IPS-11a (cell line): ENCODE data around the gene DYNC2H1.

Source experiments
- H3K4me3 ChIP-seq: one replicate; pipeline ENCODE4 v1.5.1; 2013; ENCODE audit warnings: low read depth, low read length, control low read depth

DYNC2H1 gene

DNA sequence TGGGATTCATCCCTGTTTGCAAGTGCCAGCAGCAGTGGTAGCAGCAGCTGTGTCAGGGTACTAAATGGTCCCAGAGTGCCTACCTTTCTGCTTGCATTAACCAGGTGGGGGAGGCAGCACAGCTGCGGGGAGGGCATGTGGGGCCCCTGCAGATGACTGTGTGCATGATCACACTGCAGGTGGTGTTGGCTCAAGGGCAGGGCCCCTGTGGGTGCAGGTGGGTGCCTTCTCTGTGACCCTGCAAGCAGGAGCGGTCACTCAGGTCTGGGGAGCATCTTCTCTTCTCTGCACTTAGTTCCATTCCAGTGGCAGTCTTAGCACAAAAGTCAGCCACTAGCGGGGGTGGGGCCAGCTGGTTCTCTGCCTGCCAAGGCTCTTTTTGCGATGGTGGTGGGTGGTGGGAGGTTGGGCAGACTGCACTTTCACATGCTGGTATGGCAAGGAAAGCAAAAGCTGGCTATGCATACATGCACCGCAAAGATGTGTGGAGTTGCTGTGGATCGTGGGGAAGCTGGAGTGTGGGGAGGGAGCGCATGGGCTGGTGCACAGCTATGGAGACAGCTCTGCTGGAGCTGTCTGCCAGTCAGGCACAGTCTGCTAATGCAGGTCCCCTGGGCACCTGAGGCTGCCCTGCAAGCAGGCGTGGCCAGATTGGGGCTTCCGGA, 157.1 kb downstream of the DYNC2H1 start:
- no peak overlapping the region for H3K4me3 ChIP-seq

DNA sequence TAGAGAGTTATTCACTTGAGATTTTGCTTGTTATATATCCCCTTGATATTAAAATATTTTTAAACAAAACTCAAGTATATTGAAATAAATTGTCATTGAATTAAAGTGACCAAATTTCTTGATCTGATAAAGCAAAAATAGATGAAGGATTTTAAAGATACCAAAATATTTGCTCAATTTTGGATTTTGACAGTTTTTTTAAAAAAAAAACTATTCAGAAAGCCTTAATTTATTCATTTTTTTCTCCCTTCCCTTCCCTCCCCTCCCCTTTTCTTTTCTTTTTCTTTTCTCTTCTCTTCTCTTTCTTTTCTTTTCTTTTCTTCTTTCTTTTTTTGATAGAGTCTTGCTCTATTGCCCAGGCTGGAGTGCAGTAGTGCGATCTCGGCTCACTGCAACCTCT, 163.7 kb downstream of the DYNC2H1 start:
- H3K4me3 ChIP-seq = no peak overlapping the region

DNA sequence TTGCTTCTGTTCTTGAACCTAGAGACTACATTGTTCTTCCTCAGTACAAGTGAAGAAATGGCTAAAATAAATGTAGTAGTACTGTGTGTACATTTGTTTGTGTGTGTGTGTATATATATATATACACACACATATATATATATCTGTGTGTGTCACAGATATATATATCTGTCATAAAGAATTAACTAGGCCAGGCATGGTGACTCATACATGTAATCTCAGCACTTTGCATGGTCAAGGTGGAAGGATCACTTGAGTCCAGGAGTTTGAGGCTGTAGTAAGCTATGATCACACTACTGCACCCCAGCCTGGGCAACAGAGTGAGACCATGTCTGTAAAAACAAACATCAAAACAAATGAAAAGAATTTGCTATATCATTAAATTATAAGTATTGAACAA, 164.8 kb downstream of the DYNC2H1 start:
- H3K4me3 ChIP-seq = no peak overlapping the region

DNA sequence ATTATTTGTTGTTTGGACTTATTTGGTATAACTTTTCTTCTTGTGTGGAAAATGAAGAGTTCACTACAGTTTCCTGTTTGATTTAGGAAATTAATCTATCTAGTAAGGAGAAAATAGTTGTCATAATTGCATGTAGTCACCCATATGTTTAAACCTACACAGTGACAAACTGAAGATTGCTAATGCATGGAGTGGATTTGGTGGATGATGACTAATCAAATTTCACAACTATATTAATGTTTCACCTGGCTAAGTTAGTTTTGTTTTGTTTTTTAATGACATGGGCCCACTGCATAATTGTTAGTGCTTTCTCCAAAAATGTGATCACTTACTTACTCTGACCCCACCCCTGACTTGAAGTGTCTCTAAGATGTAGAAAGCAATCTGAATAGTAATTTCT, 170.6 kb downstream of the DYNC2H1 start:
- no peak overlapping the region for H3K4me3 ChIP-seq

DNA sequence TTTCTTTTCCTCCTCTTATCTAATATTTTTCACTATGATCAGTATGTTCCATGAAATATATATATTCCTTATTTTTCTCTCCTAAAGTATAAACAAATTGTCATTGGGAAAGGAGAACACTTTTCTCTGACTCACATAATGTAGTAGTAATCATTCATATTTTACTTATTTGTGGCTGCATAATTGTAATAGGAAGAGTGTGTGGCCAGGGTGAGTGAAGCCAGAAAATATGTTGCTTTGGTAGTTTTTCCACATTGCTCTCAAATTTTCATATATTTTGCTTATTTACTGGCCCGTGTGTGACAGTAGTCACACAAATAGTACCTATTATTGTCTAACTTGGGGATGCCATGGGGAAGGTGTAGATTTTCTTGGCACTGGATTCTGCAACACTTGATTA, 172.1 kb downstream of the DYNC2H1 start:
- no peak overlapping the region for H3K4me3 ChIP-seq

DNA sequence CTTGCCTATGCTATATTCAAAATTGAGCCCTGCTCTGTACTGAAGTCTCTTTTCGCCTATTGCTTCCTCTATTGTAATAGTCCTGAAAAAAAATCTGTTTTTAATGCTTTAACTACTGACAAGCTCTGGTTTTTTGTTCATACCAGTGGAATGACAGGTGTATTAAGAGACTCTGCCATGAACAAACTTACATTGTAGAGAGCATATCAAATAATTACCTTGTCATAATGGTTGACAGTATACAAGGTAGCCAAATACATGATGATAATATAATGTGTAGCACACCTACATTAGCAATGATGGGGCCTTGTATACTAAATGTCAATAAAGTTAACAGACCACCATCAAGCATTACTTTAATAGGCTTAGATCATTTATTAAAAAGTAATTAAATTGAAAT, 175.0 kb downstream of the DYNC2H1 start:
- no peak overlapping the region for H3K4me3 ChIP-seq

DNA sequence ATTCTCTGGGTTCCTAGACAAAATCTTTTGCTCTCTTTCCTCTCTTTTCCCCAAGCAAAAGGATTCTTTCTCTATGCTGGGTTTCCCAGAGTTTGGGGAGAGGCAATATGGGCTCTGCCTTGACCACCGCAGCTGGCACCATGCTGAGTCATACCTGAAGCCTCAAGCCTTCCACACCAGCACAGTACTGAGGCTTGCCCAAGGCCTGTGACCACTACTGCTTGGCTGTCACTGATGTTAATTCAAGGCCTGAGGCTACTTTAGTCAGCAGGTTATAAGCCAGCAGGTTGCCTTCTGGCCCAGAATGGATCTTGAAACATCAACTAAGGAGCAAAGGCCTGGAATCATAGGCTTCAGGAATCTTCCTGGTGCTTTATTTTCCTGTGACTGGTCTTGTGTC, 185.3 kb downstream of the DYNC2H1 start:
- no peak overlapping the region for H3K4me3 ChIP-seq

DNA sequence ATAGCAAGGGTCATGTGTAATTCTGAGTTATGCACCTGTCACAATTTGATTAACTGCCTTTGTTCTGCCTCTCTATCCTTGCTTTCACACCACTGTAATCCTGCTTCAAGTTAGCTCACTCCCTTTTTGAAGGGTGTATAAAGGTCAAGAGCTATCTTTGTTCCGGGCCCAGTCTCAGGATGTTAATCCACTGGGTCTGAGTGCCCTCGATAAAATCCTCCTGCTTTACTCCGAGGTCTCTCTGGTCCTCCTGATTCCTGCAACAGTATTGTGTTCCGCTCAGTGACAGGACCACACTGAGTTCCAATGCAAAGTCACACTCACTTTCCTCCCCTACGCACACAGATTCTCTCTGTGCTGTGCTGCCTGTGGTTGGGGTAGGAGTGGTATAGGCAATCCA, 186.5 kb downstream of the DYNC2H1 start:
- H3K4me3 ChIP-seq = no peak overlapping the region

DNA sequence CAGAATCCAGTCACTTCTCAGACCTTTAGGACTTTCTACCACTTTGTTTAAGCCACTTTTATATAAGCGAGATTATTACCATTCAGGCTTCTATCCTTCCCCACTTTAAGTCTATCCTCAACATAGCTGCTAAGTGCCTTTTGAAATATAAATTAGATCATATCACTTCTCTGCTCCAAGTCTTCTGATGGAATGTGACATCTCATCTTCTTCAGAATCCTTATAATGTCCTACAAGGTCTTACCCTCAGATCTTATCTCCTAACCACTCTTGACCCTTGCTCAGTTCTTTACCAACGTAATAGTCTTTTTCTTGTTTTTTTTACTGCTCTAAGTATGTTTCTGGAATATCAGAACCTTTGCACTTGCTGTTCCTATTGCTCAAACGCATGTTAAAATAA, 188.7 kb downstream of the DYNC2H1 start:
- H3K4me3 ChIP-seq = no peak overlapping the region

DNA sequence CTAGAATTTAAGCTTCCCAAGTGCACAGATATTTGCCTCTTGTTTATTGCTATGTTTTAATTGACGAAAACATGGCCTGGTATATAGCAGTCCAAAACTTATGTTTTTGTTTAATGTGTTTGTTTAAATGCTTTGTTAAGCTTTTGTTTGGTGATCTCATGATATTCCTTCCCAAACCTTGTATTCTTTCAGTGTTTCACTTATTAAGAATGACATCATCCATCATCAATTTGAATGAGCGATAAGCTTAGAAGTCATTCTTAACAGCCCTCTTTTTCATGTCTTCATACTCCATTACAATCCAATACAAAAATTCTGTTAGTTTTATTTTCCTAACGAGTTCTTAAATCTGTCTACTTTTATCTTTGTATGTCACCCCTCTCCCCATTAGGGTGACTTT, 206.0 kb downstream of the DYNC2H1 start:
- no peak overlapping the region for H3K4me3 ChIP-seq

DNA sequence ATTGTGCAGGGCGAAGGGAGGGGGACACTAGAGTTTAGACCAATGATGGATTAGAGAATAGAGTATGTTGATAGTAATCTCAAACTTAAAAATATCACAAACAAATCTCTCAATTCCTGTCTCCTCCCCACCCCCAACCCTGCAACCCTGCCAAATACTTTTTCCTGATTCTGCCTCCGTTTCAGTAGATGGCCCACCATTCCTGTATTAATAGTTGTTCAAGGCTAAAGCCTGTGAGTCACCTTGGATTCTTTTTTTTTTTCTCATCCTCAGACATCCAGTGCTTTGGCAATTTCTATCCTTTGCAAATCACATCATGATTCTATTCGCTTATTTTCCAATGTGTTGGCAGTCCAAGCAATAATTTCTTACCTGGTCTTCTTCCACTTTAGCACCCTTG, 207.9 kb downstream of the DYNC2H1 start:
- no peak overlapping the region for H3K4me3 ChIP-seq

DNA sequence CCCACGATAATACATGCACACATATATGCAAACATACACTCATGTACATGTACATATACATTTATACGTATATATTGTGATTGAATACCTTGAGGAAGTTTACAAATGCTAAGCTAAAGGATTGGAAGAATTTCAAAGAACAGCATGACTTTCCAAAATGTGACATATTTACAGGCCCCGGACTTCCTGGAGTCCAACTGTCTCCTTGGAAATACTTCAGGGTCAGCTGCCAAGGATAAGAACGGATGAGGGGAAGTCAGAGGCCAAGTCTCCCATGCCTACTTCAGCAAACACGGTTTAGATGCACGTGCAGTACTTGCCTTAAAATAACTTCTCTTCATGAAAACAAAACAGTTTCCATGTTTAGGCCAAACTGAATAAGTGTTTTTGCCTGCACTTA, 213.6 kb downstream of the DYNC2H1 start:
- H3K4me3 ChIP-seq = no peak overlapping the region

DNA sequence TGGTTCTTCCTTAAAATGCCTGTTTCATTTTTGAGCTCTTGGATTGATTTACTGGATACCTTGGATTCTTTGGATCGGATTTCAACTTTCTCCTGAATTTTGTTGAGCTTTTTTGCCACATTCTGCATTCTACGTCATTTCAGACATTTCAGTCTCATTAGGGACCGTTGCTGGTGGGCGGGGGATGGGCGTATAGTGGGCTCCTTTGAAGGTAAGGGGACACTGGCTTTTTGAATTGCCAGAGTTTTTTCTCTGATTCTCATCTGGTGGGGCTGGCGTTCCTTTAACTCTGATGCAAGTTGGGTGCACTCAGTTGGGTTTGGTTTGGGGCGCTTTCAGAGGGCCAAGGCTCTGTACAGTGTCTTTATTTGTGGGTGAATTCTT, 216.5 kb downstream of the DYNC2H1 start:
- H3K4me3 ChIP-seq = no peak overlapping the region

DNA sequence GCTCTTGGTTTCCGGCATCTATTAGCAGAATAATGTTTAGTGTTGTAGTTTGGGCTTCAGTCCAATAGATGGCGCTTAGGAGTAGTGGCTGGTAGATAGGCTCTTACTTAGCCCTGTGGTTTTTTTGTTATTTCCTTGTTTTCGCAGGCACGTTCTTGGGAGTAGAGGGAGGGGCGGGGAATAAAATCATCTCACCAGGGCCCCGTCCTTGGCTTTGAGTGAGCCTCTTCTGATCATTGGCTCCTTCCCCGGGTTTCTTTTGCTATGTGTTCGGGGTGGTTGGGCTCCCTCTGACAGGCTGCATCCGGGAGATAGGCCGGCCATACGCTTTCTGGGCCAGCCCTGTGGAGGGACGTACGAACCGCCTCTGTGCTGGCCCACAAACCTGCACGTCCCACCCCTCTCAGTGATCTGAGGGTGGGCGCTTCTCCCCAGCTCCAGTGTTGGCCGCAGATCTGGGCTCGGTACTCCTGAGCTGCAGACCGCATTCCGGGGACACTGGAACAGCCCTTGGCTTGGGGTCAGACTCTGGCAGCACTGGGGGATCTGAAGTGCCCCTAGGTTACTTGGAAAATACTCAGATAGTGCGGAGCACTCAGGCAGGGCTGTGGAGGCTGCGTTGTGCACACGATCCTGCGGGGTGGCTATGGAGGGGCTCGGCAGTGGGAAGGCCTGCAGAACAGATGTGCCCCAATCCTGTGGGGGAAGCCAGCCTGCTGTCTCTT, 217.0 kb downstream of the DYNC2H1 start:
- H3K4me3 ChIP-seq = no peak overlapping the region

DNA sequence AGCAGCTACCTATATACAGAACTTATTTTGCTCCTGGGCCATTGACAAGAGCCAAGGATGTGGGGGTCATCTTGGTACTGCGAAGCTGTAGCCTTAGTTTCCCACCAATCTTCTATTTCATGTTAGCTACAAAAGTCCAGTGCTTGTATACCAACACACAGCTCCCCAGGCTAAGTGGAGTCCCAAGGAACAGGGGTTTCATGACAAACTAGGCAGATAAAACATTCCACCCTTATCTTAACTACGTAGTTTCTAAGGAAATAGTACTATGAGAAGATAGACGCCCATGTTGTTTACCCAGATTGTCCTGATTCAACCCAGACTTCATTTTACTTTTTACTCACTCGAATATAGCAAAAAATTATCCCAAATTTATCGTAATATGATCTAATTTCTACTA, 218.5 kb downstream of the DYNC2H1 start:
- no peak overlapping the region for H3K4me3 ChIP-seq

DNA sequence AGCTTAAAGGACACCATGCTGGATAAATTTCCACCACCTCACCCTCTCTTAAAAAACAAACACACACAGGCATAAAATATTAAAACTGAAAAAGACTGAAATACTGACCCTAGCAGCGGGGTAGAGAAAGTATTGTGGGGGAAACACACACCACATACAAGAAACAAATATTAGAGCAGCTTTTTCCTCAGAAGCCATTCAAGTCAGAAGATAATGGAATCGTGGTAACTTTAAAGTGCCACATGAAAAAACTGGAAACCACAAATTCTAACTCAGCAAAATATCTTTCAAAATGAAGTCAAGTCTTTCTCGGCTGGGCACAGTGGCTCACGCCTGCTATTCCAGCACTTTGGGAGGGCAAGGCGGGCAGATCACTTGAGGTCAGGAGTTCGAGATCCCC, 223.2 kb downstream of the DYNC2H1 start:
- H3K4me3 ChIP-seq = no peak overlapping the region

DNA sequence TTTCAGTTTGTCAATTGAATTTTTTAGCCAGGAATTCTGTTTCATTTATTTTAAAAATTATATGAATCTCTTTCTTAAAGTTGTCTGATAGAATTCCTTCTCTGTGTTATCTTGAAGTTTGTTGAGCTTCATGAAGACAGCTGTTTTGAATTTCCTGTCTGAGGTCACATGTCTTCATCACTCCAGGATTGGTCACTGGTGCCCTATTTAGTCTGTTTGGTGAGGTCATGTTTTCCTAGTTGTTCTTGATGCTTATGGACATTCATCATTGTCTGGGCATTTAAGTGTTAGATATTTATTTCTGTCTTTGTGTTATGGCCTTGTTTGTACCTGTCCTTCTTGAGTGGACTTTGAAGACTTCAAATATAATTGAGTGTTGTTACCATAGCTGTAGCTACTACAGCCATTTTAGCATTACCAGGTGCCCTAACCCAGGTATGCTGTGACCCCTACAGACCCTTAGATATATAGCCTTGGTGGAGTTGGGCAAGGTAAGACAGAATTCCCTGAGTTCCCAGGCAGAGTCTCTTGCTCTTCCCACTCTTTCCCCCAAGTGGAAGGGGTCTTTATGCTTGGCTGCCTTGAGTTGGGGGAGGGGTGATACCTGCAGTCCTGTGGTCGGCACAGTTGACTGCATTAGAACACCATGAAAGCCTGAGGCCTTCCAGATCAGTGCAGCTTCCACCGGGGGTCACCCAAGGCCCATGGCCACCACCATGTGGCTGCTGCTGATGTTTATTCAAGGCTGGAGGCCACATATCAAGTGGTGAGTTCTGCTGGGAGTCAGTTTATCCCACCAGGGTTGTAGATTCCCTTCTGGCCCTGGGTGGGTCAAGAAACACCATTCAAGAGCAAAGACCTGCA, 229.6 kb downstream of the DYNC2H1 start:
- no peak overlapping the region for H3K4me3 ChIP-seq

DNA sequence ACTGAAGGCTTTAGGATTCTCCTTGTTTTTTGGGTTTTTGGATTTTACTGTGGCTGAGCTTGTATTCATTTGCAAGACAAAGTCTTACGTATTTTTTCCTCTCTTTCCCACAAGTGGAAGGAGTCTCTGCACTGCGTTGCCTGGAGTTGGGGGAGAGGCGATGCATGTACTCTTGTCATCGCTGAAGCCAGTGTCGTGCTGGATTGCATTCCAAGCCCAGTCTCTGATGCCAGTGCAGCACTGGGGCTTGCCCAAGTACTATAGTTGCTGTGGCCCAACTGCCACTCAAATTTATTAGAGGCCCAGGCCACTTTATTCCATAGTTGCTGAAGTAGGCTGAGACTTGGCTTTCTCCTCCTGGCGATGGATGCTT, 230.2 kb downstream of the DYNC2H1 start:
- no peak overlapping the region for H3K4me3 ChIP-seq

DNA sequence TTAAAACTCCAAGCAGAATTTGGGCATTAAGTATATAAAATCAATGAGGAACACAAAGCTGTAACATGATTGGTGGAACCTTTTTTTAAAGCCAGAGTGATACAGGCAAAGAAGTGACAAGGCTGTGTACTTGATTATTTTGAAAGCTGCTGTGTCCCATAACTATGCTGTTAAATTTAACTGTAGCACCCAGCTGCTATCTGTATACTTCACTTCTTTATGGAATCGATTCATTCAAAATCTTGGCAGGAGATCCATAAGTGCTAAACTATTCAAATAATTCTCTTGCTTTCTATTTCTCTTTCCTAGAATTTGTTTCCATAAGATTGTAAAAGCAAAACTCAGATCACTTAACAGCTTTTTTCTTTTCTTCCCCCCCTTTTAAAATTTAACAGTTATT, 231.7 kb downstream of the DYNC2H1 start:
- H3K4me3 ChIP-seq = no peak overlapping the region

DNA sequence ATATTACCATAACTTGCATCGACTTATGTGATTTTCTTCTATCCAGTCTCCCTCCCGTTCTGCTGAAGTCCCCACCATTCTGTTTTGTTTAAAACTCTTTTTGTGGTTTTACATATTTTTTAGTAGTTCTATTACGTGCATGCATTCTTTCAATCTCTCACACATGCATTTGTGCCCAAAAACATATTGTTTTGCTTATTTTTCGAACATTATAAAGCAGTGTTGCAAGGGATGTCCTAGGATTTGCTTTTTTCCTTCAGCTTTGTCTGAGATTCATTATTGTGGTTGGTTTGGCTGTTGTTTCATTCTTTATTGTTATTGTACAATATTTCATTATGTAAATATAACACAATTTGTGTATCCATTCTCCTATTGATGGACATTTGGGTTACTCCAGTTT, 235.7 kb downstream of the DYNC2H1 start:
- no peak overlapping the region for H3K4me3 ChIP-seq

DNA sequence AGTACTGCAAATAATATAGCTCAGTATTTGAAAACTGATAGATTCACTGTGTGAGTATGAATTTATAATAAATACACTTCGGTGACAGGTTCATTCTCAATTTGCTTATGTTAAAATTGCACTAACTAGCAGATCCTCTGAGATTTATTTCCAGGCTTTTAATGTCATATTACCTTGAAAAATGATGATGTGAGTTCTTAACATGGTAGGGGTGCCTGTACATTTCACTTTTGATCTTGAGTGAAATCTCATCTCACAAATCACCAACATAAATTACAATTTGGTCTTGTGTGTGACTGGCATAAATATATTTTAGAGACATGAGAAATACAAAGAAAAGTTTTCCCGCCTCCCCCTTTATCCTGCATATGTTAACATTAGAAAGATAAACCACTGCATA, 240.4 kb downstream of the DYNC2H1 start:
- no peak overlapping the region for H3K4me3 ChIP-seq

DNA sequence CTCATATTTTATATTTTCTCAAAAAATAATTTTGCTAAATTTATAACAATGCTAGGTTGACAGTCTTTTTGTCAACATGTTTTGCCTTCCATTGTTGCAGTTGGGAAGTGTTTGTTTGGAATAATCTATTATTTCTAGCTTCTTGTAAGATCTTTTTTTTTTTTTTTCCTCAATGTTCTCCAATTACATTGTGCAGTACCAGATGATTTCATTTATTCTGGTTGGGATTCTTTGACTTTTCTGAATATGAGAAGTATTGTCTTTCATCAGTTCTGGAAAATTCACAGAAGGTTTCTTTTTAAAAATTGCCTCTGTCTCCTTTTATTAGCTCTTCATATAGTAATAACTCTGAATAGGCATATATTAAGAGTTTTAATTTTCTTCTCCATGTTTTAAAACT, 245.4 kb downstream of the DYNC2H1 start:
- no peak overlapping the region for H3K4me3 ChIP-seq
